HepG2 (cell line): Measurements from ENCODE around the gene CCDC124. TPM values are rescaled to one million over a fixed set of nuclear protein-coding genes. Genes with fewer than 3 reads are reported as not detected.

Source experiments
- ATF2 ChIP-seq: sonication (generic); formaldehyde crosslinking; IDR thresholded peaks from 2 replicates; pipeline ENCODE4 v1.4.0; 2020; ENCODE audit warnings: missing genetic modification reagents
- ATF5 ChIP-seq: sonication (generic); formaldehyde crosslinking; IDR thresholded peaks from 2 replicates; pipeline ENCODE4 v1.4.0; 2020; ENCODE audit warnings: mild to moderate bottlenecking, low read depth, missing genetic modification reagents
- CREB1 ChIP-seq, 2 experiments: fragments of 450-650 bp in 1 of 2; IDR thresholded peaks; 2 replicates each; pipeline ENCODE4 v1.6.1; 2016 to 2017; ENCODE audit warnings: control low read depth in 1 of 2, mild to moderate bottlenecking in 1 of 2, missing compliant biosample characterization in 1 of 2, missing genetic modification characterization in 1 of 2
- JUN ChIP-seq: sonication (generic); formaldehyde crosslinking; IDR thresholded peaks from 2 replicates; pipeline ENCODE4 v1.4.0; 2020; ENCODE audit warnings: mild to moderate bottlenecking, missing genetic modification reagents
- REST ChIP-seq, 2 experiments: IDR thresholded peaks; 2 replicates each; pipeline ENCODE4 v1.6.1; 2011 to 2012; ENCODE audit warnings: low read length in 2 of 2, borderline replicate concordance in 1 of 2, low read depth in 1 of 2, mild to moderate bottlenecking in 1 of 2, moderate library complexity in 1 of 2
- SP5 ChIP-seq: IDR thresholded peaks from 2 replicates; pipeline ENCODE4 v1.6.1; 2016; ENCODE audit warnings: low read depth, borderline replicate concordance
- ZNF350 ChIP-seq: sonication (generic); formaldehyde crosslinking; IDR thresholded peaks from 2 replicates; pipeline ENCODE4 v1.4.0; 2020; ENCODE audit warnings: mild to moderate bottlenecking, low read depth, missing genetic modification reagents, borderline replicate concordance
- polyA plus RNA-seq, 8 experiments: library from polyadenylated mRNA; depleted of rRNA in 3 of 8; stranded (reverse) in 7 of 8; unstranded in 1 of 8; fragments of >200 nt; fragmentation: Illumina TruSeq in 4 of 8; extraction: Trizol in 4 of 8; gene quantifications; 2 replicates each; pipeline versions ENCODE4 v1.2.1 to v1.2.3, GENCODE V29; 2011 to 2016; ENCODE audit warnings: low read depth in 4 of 8, missing spikeins in 1 of 8, mixed read lengths in 1 of 8; ENCODE audit not compliant: insufficient read depth in 1 of 8
- total RNA-seq, 5 experiments: library from RNA; depleted of rRNA; stranded (reverse); fragments of >200 nt; fragmentation: Illumina TruSeq; extraction: Trizol; gene quantifications; 2 replicates each; pipeline ENCODE4 v1.2.3, GENCODE V29; 2016; ENCODE audit warnings: low read depth in 1 of 5
- TF ChIP-seq, protein P1 (sequence below), 2 experiments: fragments of 450-650 bp in 1 of 2; sonication (generic) in 1 of 2; formaldehyde crosslinking in 1 of 2; IDR thresholded peaks; 2 replicates each; pipeline versions ENCODE4 v1.6.1 to v1.8.0; 2016 to 2022; ENCODE audit warnings: antibody characterized with exemption in 1 of 2, mild to moderate bottlenecking in 1 of 2, missing genetic modification reagents in 1 of 2

Gene CCDC124
- total and polyA plus RNA-seq, 2 of the 13 experiments (the other 11 are each of a cell fraction or from before 2014, with no cell fraction given) = 14.9 to 20.3 TPM

DNA sequence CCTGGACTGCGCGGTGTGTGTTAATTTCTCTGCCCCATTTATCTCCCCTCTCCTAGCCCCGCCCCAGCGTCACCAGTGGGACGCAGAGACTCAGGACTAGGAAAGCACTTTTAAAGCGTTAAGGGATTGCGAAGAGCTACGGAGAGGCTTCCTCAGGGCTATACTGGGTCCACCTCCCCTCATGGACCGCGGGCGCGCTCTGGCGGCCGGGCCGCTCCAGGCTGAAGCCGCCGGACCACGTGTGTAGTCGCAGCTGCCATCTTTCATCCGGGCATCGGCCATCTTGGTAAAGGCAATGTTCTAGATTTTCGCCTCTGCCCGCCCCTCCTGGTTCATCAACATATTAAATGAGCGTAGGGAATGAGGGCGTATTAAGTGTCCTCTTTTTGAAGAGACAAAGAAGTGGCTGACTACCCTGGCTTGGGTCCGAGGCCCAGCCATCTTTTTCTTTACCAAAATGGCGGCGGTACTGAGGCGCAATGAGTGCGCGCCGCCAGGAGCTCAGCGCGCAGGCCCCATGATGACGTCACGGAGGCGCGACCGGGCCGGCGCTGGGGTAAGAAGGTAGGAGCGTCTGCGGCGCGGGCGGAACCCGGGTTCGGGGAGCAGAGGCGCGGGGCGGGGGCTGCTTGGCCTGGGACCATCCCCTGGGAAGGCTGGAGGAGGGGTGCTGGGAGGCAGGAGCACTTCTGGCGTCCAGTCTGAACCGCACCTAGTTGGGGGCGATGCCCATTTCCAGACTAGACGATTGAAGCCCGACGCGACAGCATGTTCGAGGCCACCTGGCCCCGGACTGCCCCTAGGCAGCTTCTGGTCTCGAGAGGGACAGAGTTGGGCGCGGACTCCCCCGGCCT lies at the start of gene CCDC124 (continued):
- TF ChIP-seq SP5 = no peak; the same call in 1 of the 2 replicates
- peak; percentile 100 for TF ChIP-seq CREB1 (IDR thresholded peaks at IDR 0.05)
- peak; percentile 100 for TF ChIP-seq CREB1 (CRISPR knock-in tag; IDR thresholded peaks at IDR 0.05)
- TF ChIP-seq ZNF350 = peak; percentile 87; the same call in 1 of the 2 replicates
- TF ChIP-seq ATF2 (CRISPR knock-in tag) = peak; percentile 83
- no peak for TF ChIP-seq ATF5 (CRISPR knock-in tag)
- no peak for TF ChIP-seq REST (IDR thresholded peaks at IDR 0.05; ENCODE audit: borderline replicate concordance in 1 of 2, low read depth in 1 of 2, low read length in 2 of 2)
- TF ChIP-seq, protein P1, sequence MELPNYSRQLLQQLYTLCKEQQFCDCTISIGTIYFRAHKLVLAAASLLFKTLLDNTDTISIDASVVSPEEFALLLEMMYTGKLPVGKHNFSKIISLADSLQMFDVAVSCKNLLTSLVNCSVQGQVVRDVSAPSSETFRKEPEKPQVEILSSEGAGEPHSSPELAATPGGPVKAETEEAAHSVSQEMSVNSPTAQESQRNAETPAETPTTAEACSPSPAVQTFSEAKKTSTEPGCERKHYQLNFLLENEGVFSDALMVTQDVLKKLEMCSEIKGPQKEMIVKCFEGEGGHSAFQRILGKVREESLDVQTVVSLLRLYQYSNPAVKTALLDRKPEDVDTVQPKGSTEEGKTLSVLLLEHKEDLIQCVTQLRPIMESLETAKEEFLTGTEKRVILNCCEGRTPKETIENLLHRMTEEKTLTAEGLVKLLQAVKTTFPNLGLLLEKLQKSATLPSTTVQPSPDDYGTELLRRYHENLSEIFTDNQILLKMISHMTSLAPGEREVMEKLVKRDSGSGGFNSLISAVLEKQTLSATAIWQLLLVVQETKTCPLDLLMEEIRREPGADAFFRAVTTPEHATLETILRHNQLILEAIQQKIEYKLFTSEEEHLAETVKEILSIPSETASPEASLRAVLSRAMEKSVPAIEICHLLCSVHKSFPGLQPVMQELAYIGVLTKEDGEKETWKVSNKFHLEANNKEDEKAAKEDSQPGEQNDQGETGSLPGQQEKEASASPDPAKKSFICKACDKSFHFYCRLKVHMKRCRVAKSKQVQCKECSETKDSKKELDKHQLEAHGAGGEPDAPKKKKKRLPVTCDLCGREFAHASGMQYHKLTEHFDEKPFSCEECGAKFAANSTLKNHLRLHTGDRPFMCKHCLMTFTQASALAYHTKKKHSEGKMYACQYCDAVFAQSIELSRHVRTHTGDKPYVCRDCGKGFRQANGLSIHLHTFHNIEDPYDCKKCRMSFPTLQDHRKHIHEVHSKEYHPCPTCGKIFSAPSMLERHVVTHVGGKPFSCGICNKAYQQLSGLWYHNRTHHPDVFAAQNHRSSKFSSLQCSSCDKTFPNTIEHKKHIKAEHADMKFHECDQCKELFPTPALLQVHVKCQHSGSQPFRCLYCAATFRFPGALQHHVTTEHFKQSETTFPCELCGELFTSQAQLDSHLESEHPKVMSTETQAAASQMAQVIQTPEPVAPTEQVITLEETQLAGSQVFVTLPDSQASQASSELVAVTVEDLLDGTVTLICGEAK (IDR thresholded peaks at IDR 0.05) = no peak
- TF ChIP-seq, protein P1 (CRISPR knock-in tag; IDR thresholded peaks at IDR 0.05) = peak; percentile 56; the same call in 1 of the 2 replicates
- TF ChIP-seq JUN (CRISPR knock-in tag) = peak; percentile 40; the same call in 1 of the 2 replicates
